Upper lobe of right lung (tissue), 1 donor: ENCODE measurements around the gene DPH6. TPM values are rescaled to one million over a fixed set of nuclear protein-coding genes. Genes with fewer than 3 reads are reported as not detected.

Experiments
- ATAC-seq: fragments of 200-7000 bp; cut with Tn5 transposase; one replicate; pipeline ENCODE4 v1.9.1; 2020; ENCODE audit warnings: mild to moderate bottlenecking, moderate library complexity
- DNase-seq: peaks from one replicate; pipeline ENCODE4 v3.0.0-alpha.2; 2020
- H3K27ac ChIP-seq: fragments of 200-600 bp; one replicate; pipeline ENCODE4 v1.8.0; 2022
- H3K27me3 ChIP-seq: fragments of 200-600 bp; one replicate; pipeline ENCODE4 v1.8.0; 2022; ENCODE audit warnings: mild to moderate bottlenecking
- H3K36me3 ChIP-seq: fragments of 200-600 bp; one replicate; pipeline ENCODE4 v1.8.0; 2022
- H3K4me1 ChIP-seq: fragments of 200-600 bp; one replicate; pipeline ENCODE4 v1.8.0; 2022
- H3K4me3 ChIP-seq: fragments of 200-600 bp; one replicate; pipeline ENCODE4 v1.8.0; 2022; ENCODE audit warnings: mild to moderate bottlenecking
- H3K9me3 ChIP-seq: fragments of 200-600 bp; one replicate; pipeline ENCODE4 v1.8.0; 2022
- CTCF ChIP-seq: fragments of 200-600 bp; IDR thresholded peaks from one replicate; pipeline ENCODE4 v1.8.0; 2022; ENCODE audit warnings: antibody characterized with exemption
- intact Hi-C: fragments of 100-400 bp; cut with DNase I; formaldehyde crosslinking; loops from one replicate; pipeline ENCODE4 v1.11.0; 2022
- total RNA-seq: library from RNA; stranded (reverse); fragmentation: NEBNext Ultra II Directional; extraction: Animal tissue kit (Norgen Biotek cat#: 25700); gene quantifications from one replicate; pipeline ENCODE4 v1.2.1, GENCODE V29; 2021
- donor health status: DM: no; HTN: yes; CAD: no; lungs with severe emphysema.

DPH6 gene
- total RNA-seq, 1 donor from 2014 or later = 15.8 TPM

- H3K27me3 ChIP-seq = no peaks in the 10 kb centered on the region
- H3K27ac ChIP-seq = no peak overlapping the region
- peaks cover 8% of the 10 kb centered on the region for H3K4me1 ChIP-seq
- H3K9me3 ChIP-seq = no peaks in the 10 kb centered on the region
- no peak for TF ChIP-seq CTCF
- H3K4me3 ChIP-seq = no peak overlapping the region
- DNase-seq = no peak
- no peak for ATAC-seq
- no peaks in the 10 kb centered on the region for H3K36me3 ChIP-seq
- intact Hi-C loops = no loop called here
Observed at GRCh38 chr15:35559683-35560082, 13.7 kb upstream of the DPH6 start.

GRCh38 chr15:35557544-35557943, 11.6 kb upstream of the DPH6 start:
- no peaks in the 10 kb centered on the region for H3K9me3 ChIP-seq
- TF ChIP-seq CTCF = no peak
- H3K36me3 ChIP-seq = no peaks in the 10 kb centered on the region
- no peaks in the 10 kb centered on the region for H3K27me3 ChIP-seq
- no peak for DNase-seq
- no peak overlapping the region for H3K4me3 ChIP-seq
- no peak for ATAC-seq
- H3K27ac ChIP-seq = no peak overlapping the region
- intact Hi-C loops = no loop called here
- no peaks in the 10 kb centered on the region for H3K4me1 ChIP-seq

DNA sequence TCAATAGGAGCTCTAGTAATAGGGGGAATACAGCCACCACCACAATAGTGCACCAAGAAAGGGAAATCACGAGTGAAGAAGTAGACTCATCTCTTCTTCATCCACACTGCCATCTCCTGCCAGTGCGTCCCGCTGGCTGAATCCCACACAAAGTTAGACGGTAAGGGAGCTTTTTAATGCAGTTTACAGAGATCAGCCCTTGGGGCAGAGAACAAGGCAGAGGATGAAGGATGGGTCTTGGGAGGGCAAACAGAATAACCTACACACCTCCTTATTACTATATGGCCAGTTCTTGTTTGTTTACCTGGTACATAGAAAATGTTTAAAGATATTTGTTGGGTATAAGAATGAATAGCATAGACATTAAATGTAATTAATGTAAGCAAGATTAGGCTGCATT, 11.0 kb upstream of the DPH6 start:
- Histone ChIP-seq H3K27me3 (no peaks in the 10 kb centered on the region), H3K27ac (no peak overlapping the region), H3K4me1 (no peaks in the 10 kb centered on the region), H3K36me3 (no peaks in the 10 kb centered on the region), H3K9me3 (no peaks in the 10 kb centered on the region), H3K4me3 (no peak overlapping the region)
- ATAC-seq (no peak), DNase-seq (no peak)
- no peak for TF ChIP-seq CTCF
- intact Hi-C loops = no loop called here

GRCh38 chr15:35555244-35555643, 9.3 kb upstream of the DPH6 start:
- no peaks in the 10 kb centered on the region for H3K27me3 ChIP-seq
- H3K36me3 ChIP-seq = no peaks in the 10 kb centered on the region
- intact Hi-C loops = no loop called here
- ATAC-seq (no peak), DNase-seq (no peak)
- H3K4me1 ChIP-seq = no peaks in the 10 kb centered on the region
- no peaks in the 10 kb centered on the region for H3K9me3 ChIP-seq
- no peak overlapping the region for H3K4me3 ChIP-seq
- H3K27ac ChIP-seq = no peak overlapping the region
- no peak for TF ChIP-seq CTCF

DNA sequence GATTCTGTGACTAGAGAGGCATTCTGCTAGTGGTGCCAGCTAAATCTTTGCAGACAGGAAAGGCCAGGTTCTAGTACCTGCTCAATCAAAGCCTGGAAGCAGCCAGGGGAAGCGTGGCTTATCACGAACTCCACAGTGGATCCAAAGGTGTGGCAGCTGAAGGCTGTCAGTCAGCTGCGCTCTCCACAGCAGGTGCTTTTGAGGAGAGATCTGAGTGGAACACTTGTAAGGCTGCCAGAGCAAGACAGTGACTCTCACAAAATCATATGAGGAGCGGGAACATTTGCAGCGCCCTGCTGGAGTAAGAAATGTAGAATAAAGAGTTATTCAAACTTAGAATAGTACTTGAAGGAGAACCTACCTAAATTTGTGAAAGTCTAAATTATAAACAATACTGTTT, 5.0 kb upstream of the DPH6 start:
- H3K27ac ChIP-seq = no peak overlapping the region

More for the DNA sequence above, 5.0 kb upstream of the DPH6 start:
- Histone ChIP-seq H3K27me3 (no peaks in the 10 kb centered on the region), H3K9me3 (no peaks in the 10 kb centered on the region), H3K4me3 (no peak overlapping the region), H3K4me1 (peaks cover 7% of the 10 kb centered on the region), H3K36me3 (no peaks in the 10 kb centered on the region)
- no peak for ATAC-seq
- no peak for DNase-seq
- intact Hi-C loops = no loop called here
- TF ChIP-seq CTCF = no peak
